CD4-positive, alpha-beta memory T cell (primary cell): ENCODE results near the gene NPFFR1. TPM values are rescaled to one million over a fixed set of nuclear protein-coding genes. Genes with fewer than 3 reads are reported as not detected.
A peak's percentile ranks its signal among the peaks of the same experiment; 100 is the strongest.
"Not testable (repeated sequence)": the region's sequence is repeated elsewhere in the genome, so short reads cannot be mapped to it uniquely, and the experiment has no call there.

Source experiments
- CTCF ChIA-PET: fragments of 350-600 bp; sonication (Branson Sonifier 250); formaldehyde crosslinking; loops from one replicate; lab custom pipeline; 2021; ENCODE audit warnings: inconsistent platforms; ENCODE audit not compliant: partially characterized antibody; lab: Charles Lee
- POLR2A ChIA-PET: fragments of 350-600 bp; sonication (Branson Sonifier 250); formaldehyde crosslinking; loops from one replicate; lab custom pipeline; 2021; ENCODE audit not compliant: partially characterized antibody; lab: Charles Lee
- DNase-seq, 5 donors: peaks; one replicate each; pipeline versions ENCODE4 v3.0.0 to v3.0.0-alpha.2; 2020 to 2022; ENCODE audit warnings: mixed read lengths in 1 of 5
- H3K27ac ChIP-seq: one replicate; pipeline ENCODE4 v1.7.0; 2013; ENCODE audit warnings: low read depth, low read length
- H3K27me3 ChIP-seq: 2 replicates; pipeline ENCODE4 v1.7.0; 2013; ENCODE audit warnings: mild to moderate bottlenecking, low read length, moderate library complexity; ENCODE audit not compliant: insufficient read depth
- H3K36me3 ChIP-seq: 2 replicates; pipeline ENCODE4 v1.7.0; 2013; ENCODE audit warnings: mild to moderate bottlenecking, low read length, moderate library complexity; ENCODE audit not compliant: insufficient read depth
- H3K4me1 ChIP-seq: 2 replicates; pipeline ENCODE4 v1.7.0; 2013; ENCODE audit warnings: mild to moderate bottlenecking, low read length, moderate library complexity; ENCODE audit not compliant: insufficient read depth
- H3K4me3 ChIP-seq, 2 donors: one replicate each; pipeline ENCODE4 v1.7.0; 2013; ENCODE audit warnings: low read length in 2 of 2, mild to moderate bottlenecking in 1 of 2
- H3K9me3 ChIP-seq, 2 donors: one replicate each; pipeline ENCODE4 v1.7.0; 2013; ENCODE audit warnings: low read length in 2 of 2, control low read depth in 1 of 2; ENCODE audit not compliant: control insufficient read depth in 1 of 2
- H3K27ac Mint-ChIP-seq, 7 donors: one replicate each; pipeline ENCODE4 v1.8.0; 2020 to 2021; ENCODE audit warnings: mixed read lengths in 7 of 7, mild to moderate bottlenecking in 6 of 7, inconsistent platforms in 3 of 7, moderate library complexity in 3 of 7
- H3K27me3 Mint-ChIP-seq, 2 donors: one replicate each; pipeline ENCODE4 v1.8.0; 2020 to 2021; ENCODE audit warnings: mixed read lengths in 2 of 2
- H3K36me3 Mint-ChIP-seq, 2 donors: one replicate each; pipeline ENCODE4 v1.8.0; 2020 to 2021; ENCODE audit warnings: mixed read lengths in 2 of 2, inconsistent platforms in 1 of 2, mild to moderate bottlenecking in 1 of 2
- H3K4me1 Mint-ChIP-seq, 4 donors: one replicate each; pipeline ENCODE4 v1.8.0; 2020 to 2021; ENCODE audit warnings: mixed read lengths in 4 of 4, mild to moderate bottlenecking in 1 of 4
- H3K4me3 Mint-ChIP-seq, 8 donors: one replicate each; pipeline ENCODE4 v1.8.0; 2020 to 2021; ENCODE audit warnings: mixed read lengths in 8 of 8, mild to moderate bottlenecking in 7 of 8, moderate library complexity in 6 of 8, inconsistent platforms in 3 of 8
- H3K9me3 Mint-ChIP-seq, 8 donors: one replicate each; pipeline ENCODE4 v1.8.0; 2020 to 2021; ENCODE audit warnings: mixed read lengths in 8 of 8, mild to moderate bottlenecking in 5 of 8, inconsistent platforms in 3 of 8, moderate library complexity in 1 of 8
- intact Hi-C: fragments of 100-400 bp; cut with micrococcal nuclease; formaldehyde crosslinking; loops from one replicate; pipeline ENCODE4 v1.15.1; 2023
- polyA plus RNA-seq, 2 donors: library from polyadenylated mRNA; unstranded; fragments of 300-500 nt; fragmentation: Illumina TruSeq; gene quantifications; one replicate each; pipeline ENCODE4 v1.2.3, GENCODE V29; 2021
- total RNA-seq, 2 experiments: library from RNA; stranded (reverse); gene quantifications; one replicate each; pipeline ENCODE4 v1.2.3, GENCODE V29; 2021

Gene NPFFR1
- total and polyA plus RNA-seq, 4 experiments from 2014 or later = not detected

- ChIA-PET CTCF (interaction anchor here (1.2 kb wide), 2 partner anchors 26 to 117 kb away, joined by 4 read pairs; no protein-coding TSS in a partner anchor), POLR2A (no interaction called here)
- no peak overlapping the region for H3K27ac Mint-ChIP-seq
- peaks cover 3 to 11% of the 10 kb centered on the region in 2 donors for H3K27me3 Mint-ChIP-seq
- Histone ChIP-seq H3K27ac (no peak overlapping the region), H3K36me3 (no peaks in the 10 kb centered on the region), H3K9me3 (no peaks in the 10 kb centered on the region), H3K4me1 (no peaks in the 10 kb centered on the region), H3K4me3 (no peak overlapping the region), H3K27me3 (no peaks in the 10 kb centered on the region)
- no peak for DNase-seq
- no peaks in the 10 kb centered on the region for H3K4me1 Mint-ChIP-seq
- peaks cover 0 to 2% (median 0%) of the 10 kb centered on the region in 8 donors for H3K9me3 Mint-ChIP-seq
- H3K4me3 Mint-ChIP-seq = no peak overlapping the region
- intact Hi-C loops = no loop called here
- H3K36me3 Mint-ChIP-seq = no peaks in the 10 kb centered on the region
Measured at GRCh38 chr10:70247360-70247759, 36.4 kb downstream of the NPFFR1 start.

GRCh38 chr10:70241081-70241480, 42.7 kb downstream of the NPFFR1 start:
- H3K27ac Mint-ChIP-seq = no peak overlapping the region
- H3K4me3 ChIP-seq = no peak overlapping the region
- intact Hi-C loops = no loop called here
- no peaks in the 10 kb centered on the region for H3K36me3 Mint-ChIP-seq
- POLR2A ChIA-PET = no interaction called here
- DNase-seq = no peak
- H3K36me3 ChIP-seq = no peaks in the 10 kb centered on the region
- CTCF ChIA-PET = no interaction called here
- peaks cover 0 to 3% (median 2%) of the 10 kb centered on the region in 4 donors for H3K4me1 Mint-ChIP-seq
- no peak overlapping the region for H3K4me3 Mint-ChIP-seq
- peaks cover 0 to 4% (median 0%) of the 10 kb centered on the region in 8 donors for H3K9me3 Mint-ChIP-seq
- H3K4me1 ChIP-seq = no peaks in the 10 kb centered on the region
- no peaks in the 10 kb centered on the region for H3K9me3 ChIP-seq
- H3K27ac ChIP-seq = no peak overlapping the region
- peaks cover 1 to 2% of the 10 kb centered on the region in 2 donors for H3K27me3 Mint-ChIP-seq
- no peaks in the 10 kb centered on the region for H3K27me3 ChIP-seq

GRCh38 chr10:70239986-70240385, 43.8 kb downstream of the NPFFR1 start:
- H3K9me3 Mint-ChIP-seq, H3K4me1 ChIP-seq, H3K4me3 ChIP-seq, DNase-seq, H3K4me1 Mint-ChIP-seq, H3K27ac Mint-ChIP-seq, H3K27me3 Mint-ChIP-seq, H3K4me3 Mint-ChIP-seq, H3K27me3 ChIP-seq, H3K27ac ChIP-seq, intact Hi-C loops, H3K36me3 Mint-ChIP-seq, CTCF ChIA-PET, H3K36me3 ChIP-seq, POLR2A ChIA-PET, H3K9me3 ChIP-seq: not testable (repeated sequence)

DNA sequence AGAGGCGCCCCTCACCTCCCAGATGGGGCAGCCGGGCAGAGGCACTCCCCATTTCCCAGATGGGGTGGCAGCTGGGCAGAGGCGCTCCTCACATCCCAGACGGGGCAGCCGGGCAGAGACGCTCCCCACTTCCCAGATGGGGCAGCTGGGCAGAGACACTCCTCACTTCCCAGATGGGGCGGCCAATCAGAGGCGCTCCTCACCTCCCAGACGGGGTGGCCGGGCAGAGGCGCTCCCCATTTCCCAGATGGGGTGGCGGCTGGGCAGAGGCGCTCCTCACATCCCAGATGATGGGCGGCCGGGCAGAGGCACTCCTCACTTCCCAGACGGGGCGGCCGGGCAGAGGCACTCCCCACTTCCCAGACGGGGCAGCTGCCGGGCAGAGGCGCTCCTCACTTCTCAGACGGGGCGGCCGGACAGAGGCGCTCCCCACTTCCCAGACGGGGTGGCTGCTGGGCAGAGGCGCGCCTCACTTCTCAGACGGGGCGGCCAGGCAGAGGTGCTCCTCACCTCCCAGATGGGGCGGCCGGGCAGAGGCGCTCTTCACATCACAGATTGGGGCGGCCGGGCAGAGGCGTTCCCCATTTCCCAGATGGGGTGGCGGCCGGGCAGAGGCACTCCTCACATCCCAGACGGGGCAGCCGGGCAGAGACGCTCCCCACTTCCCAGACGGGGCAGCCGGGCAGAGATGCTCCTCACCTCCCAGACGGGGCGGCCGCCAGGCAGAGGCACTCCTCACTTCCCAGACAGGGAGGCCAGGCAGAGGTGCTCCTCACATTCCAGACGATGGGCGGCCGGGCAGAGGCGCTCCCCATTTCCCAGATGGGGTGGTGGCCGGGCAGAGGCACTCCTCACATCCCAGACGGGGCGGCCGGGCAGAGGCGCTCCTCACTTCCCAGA, 44.5 kb downstream of the NPFFR1 start:
- H3K9me3 Mint-ChIP-seq, H3K27ac Mint-ChIP-seq, DNase-seq, H3K36me3 ChIP-seq, H3K27ac ChIP-seq, H3K9me3 ChIP-seq, H3K4me3 Mint-ChIP-seq, intact Hi-C loops, H3K27me3 ChIP-seq, CTCF ChIA-PET, H3K4me3 ChIP-seq, H3K4me1 ChIP-seq, POLR2A ChIA-PET, H3K36me3 Mint-ChIP-seq, H3K4me1 Mint-ChIP-seq, H3K27me3 Mint-ChIP-seq: not testable (repeated sequence)

GRCh38 chr10:70237958-70238536, 45.8 kb downstream of the NPFFR1 start:
- H3K4me1 ChIP-seq, DNase-seq, H3K27ac ChIP-seq, H3K27me3 ChIP-seq, H3K4me1 Mint-ChIP-seq, POLR2A ChIA-PET, H3K4me3 ChIP-seq, H3K4me3 Mint-ChIP-seq, intact Hi-C loops, H3K9me3 ChIP-seq, H3K36me3 Mint-ChIP-seq, H3K9me3 Mint-ChIP-seq, H3K36me3 ChIP-seq, H3K27me3 Mint-ChIP-seq, H3K27ac Mint-ChIP-seq: not testable (repeated sequence)
- CTCF ChIA-PET = interaction anchor here (1.7 kb wide), 1 partner anchor 127 kb away, joined by 6 read pairs; no protein-coding TSS in a partner anchor

DNA sequence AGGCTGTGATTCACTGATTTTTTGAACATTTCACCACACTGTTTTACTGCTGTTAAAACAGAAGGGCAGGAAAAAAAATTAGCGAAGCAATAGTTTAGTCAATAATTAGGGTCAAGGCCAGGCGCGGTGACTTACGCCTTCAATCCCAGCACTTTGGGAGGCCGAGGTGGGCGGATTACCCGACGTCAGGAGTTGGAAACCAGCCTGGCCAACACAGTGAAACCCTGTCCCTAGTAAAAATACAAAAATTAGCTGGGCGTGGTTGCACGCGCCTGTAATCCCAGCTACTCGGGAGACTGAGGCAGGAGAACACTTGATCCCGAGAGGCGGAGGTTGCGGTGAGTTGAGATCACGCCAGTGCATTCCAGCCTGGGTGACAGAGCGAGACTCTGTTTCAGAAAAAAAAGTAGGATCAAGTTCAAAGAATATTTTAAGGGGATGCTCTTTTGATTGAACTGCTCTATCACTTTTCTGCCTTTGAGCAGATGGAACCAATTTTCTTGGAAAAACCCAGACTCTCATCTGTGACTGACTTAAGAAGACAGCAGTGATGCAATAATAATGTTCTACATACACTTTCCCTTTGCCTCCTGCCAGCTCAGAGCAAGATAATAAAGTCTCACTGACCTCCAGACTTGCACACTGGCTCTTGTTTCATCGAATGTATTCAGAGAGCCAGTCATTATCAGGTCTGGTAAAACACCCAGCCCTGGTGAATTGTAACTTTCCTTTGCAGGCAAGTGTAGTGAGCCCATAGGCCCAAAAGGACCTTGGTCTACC, 48.9 kb downstream of the NPFFR1 start:
- no peak for DNase-seq
- CTCF ChIA-PET = interaction anchor here (1.8 to 6.0 kb wide), 2 partner anchors 13 to 89 kb away, joined by 8 to 82 read pairs; partner anchors contain the start of gene TYSND1

More for the DNA sequence above, 48.9 kb downstream of the NPFFR1 start:
- peak overlapping the region in 3 of 8 donors; percentile 42 to 77 (median 62) for H3K4me3 Mint-ChIP-seq
- H3K36me3 Mint-ChIP-seq = peaks cover 0 to 5% of the 10 kb centered on the region in 2 donors
- POLR2A ChIA-PET = interaction anchor here (1.3 kb wide), 1 partner anchor 147 kb away, joined by 4 read pairs; no protein-coding TSS in a partner anchor
- no peaks in the 10 kb centered on the region for H3K9me3 ChIP-seq
- H3K9me3 Mint-ChIP-seq = peaks cover 0 to 2% (median 0%) of the 10 kb centered on the region in 8 donors
- H3K4me1 Mint-ChIP-seq = peaks cover 9 to 29% (median 20%) of the 10 kb centered on the region in 4 donors
- peaks cover 14% of the 10 kb centered on the region for H3K4me1 ChIP-seq
- no peak overlapping the region for H3K4me3 ChIP-seq
- H3K27ac Mint-ChIP-seq = peak overlapping the region in 4 of 7 donors; percentile 43 to 75 (median 70)
- H3K36me3 ChIP-seq = no peaks in the 10 kb centered on the region
- peaks cover 0 to 1% of the 10 kb centered on the region in 2 donors for H3K27me3 Mint-ChIP-seq
- intact Hi-C loops = no loop called here
- H3K27me3 ChIP-seq = no peaks in the 10 kb centered on the region
- no peak overlapping the region for H3K27ac ChIP-seq
